K562 (cell line): Measurements from ENCODE around the gene MLKL. TPM values are rescaled to one million over a fixed set of nuclear protein-coding genes. Genes with fewer than 3 reads are reported as not detected.

Experiments
- polyA plus RNA-seq, 8 experiments: library from polyadenylated mRNA; depleted of rRNA in 4 of 8; stranded (reverse) in 5 of 8; unstranded in 3 of 8; fragments of >200 nt; fragmentation: Nextera tagmentation in 2 of 8; fragmentation: Illumina TruSeq in 1 of 8; extraction: Ambion mirVana in 2 of 8; extraction: Trizol in 1 of 8; gene quantifications; 2 replicates each; pipeline versions ENCODE4 v1.2.1 to v1.2.3, GENCODE V29; 2011 to 2014; ENCODE audit warnings: inconsistent platforms in 1 of 8, missing spikeins in 1 of 8
- total RNA-seq, 7 experiments: library from RNA; depleted of rRNA in 6 of 7; stranded (reverse); fragments of >200 nt in 6 of 7; fragmentation: Illumina TruSeq in 2 of 7; extraction: Trizol in 2 of 7; gene quantifications; 2 replicates each; pipeline versions ENCODE4 v1.2.1 to v1.2.3, GENCODE V29; 2011 to 2021; ENCODE audit warnings: low replicate concordance in 1 of 7

MLKL gene
- total and polyA plus RNA-seq, 9 of the 15 experiments (the other 6 are each of a cell fraction or from before 2014, with no cell fraction given) = 1.6 to 6.1 (median 4.8) TPM

Other genes with a start within 250 kb of the MLKL start
- gene GLG1, start 93.7 kb downstream of the MLKL start, total RNA-seq (2014; rRNA removed) = 29.9 and 31.1 TPM in 2 replicates
- gene GLG1, start 93.7 kb downstream of the MLKL start, total RNA-seq (2014; rRNA removed; fragmentation: Illumina TruSeq; extraction: Trizol) = 24.0 and 26.5 TPM in 2 replicates
- gene GLG1, start 93.7 kb downstream of the MLKL start, total RNA-seq (2015; rRNA removed; fragmentation: Illumina TruSeq; extraction: Trizol) = 22.9 and 24.5 TPM in 2 replicates
- 32.9 and 36.0 TPM in 2 replicates for gene GLG1, start 93.7 kb downstream of the MLKL start, total RNA-seq (2021)
- gene GLG1, start 93.7 kb downstream of the MLKL start, polyA plus RNA-seq (2011; rRNA removed) = 23.6 and 28.9 TPM in 2 replicates
- gene GLG1, start 93.7 kb downstream of the MLKL start, polyA plus RNA-seq (2014; fragmentation: Illumina TruSeq; extraction: Trizol) = 22.2 and 25.8 TPM in 2 replicates
- gene GLG1, start 93.7 kb downstream of the MLKL start, polyA plus RNA-seq (2014; fragmentation: Nextera tagmentation; extraction: Ambion mirVana) = 1 to 10 TPM; 6.2 to 7.2 TPM
- gene GLG1, start 93.7 kb downstream of the MLKL start, polyA plus RNA-seq (2014; rRNA removed) = 18.0 and 20.6 TPM in 2 replicates
- gene RFWD3, start 34.0 kb downstream of the MLKL start, total RNA-seq (2014; rRNA removed) = 68.1 and 71.5 TPM in 2 replicates
- gene RFWD3, start 34.0 kb downstream of the MLKL start, total RNA-seq (2014; rRNA removed; fragmentation: Illumina TruSeq; extraction: Trizol) = 79.0 and 83.5 TPM in 2 replicates
- gene RFWD3, start 34.0 kb downstream of the MLKL start, total RNA-seq (2015; rRNA removed; fragmentation: Illumina TruSeq; extraction: Trizol) = 77.4 and 86.1 TPM in 2 replicates
- 111 and 121 TPM in 2 replicates for gene RFWD3, start 34.0 kb downstream of the MLKL start, total RNA-seq (2021)
- gene RFWD3, start 34.0 kb downstream of the MLKL start, polyA plus RNA-seq (2011; rRNA removed) = 87.1 and 111 TPM in 2 replicates
- gene RFWD3, start 34.0 kb downstream of the MLKL start, polyA plus RNA-seq (2014; fragmentation: Illumina TruSeq; extraction: Trizol) = 89.1 and 93.1 TPM in 2 replicates
- gene RFWD3, start 34.0 kb downstream of the MLKL start, polyA plus RNA-seq (2014; fragmentation: Nextera tagmentation; extraction: Ambion mirVana) = 10 to 100 TPM; 20.8 to 55.5 TPM
- gene RFWD3, start 34.0 kb downstream of the MLKL start, polyA plus RNA-seq (2014; rRNA removed) = 70.1 and 75.2 TPM in 2 replicates
- not detected in 2 replicates for gene FA2H, start 74.0 kb upstream of the MLKL start, total RNA-seq (2014; rRNA removed)
- gene FA2H, start 74.0 kb upstream of the MLKL start, total RNA-seq (2014; rRNA removed; fragmentation: Illumina TruSeq; extraction: Trizol) = not detected in 2 replicates
- gene FA2H, start 74.0 kb upstream of the MLKL start, total RNA-seq (2015; rRNA removed; fragmentation: Illumina TruSeq; extraction: Trizol) = not detected in 2 replicates
- not detected in 2 replicates for gene FA2H, start 74.0 kb upstream of the MLKL start, total RNA-seq (2021)
- gene FA2H, start 74.0 kb upstream of the MLKL start, polyA plus RNA-seq (2011; rRNA removed) = not detected in 2 replicates
- gene FA2H, start 74.0 kb upstream of the MLKL start, polyA plus RNA-seq (2014; fragmentation: Illumina TruSeq; extraction: Trizol) = not detected in 2 replicates
- not detected for gene FA2H, start 74.0 kb upstream of the MLKL start, polyA plus RNA-seq (2014; fragmentation: Nextera tagmentation; extraction: Ambion mirVana)
- gene FA2H, start 74.0 kb upstream of the MLKL start, polyA plus RNA-seq (2014; rRNA removed) = not detected in 2 replicates